HS-5 (cell line): Measurements from ENCODE around the gene CYBC1.

ENCODE experiments used
- DNase-seq: peaks from one replicate; pipeline ENCODE4 v3.0.0-alpha.2; 2012; ENCODE audit warnings: low read depth

CYBC1 gene

DNA sequence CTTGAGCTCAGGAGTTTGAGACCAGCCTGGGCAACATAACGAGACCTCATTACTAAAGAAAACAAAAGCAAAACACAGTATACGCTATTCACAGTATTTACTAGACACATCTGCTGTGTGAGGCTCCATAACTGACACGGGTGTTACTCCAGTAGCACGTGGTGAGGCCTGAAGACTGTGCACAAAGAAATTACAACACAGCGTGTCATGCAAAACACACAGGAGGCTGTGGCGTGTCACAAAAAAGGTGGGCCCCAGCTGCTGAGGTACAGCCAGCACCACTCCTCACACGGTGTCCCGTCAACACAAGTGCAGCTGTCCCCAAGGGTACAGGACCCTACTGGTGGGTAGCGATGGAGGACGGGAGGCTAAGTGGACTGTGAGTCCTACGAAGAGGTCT lies 2.7 kb downstream of the CYBC1 start:
- DNase-seq: no peak

DNA sequence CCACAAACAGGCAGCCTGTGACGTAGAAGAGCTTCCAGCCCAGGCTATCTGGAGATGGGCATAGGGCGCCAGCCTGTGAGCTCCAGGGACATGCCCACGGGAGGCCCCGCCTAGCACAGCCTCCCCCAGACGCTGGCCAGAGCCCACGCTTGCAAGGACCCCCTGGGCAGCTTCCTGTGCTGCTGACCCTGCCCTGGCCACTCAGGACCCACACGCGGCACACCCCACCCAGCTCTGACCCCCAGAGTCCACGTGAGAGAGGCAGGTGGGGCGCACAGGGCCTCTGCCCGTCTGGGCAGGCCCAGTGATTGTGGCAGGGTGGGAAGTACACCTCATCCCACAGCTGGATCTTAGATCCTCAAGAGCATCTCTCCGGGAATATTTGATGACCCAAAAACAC lies 3.9 kb downstream of the CYBC1 start:
- no peak for DNase-seq

DNA sequence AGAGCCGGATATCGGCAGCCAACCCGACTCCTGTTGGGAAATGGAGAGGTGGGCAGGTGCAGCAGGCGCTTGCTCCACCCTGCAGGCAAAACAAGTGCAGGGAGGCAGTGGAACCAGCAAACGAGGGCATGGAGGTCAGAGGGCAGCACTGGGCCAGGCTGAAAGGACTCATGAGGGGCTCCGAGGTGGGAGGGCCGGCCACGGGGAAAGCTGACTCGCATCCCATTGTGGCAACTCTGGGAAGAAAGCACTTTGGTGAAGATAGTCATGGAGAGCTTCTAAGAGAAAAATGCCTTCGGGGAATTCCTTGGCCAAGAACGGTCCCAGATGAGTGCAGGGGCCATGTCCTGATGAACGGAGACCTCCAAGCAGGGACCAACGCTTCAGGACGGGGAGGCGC lies 4.4 kb downstream of the CYBC1 start:
- DNase-seq: no peak

DNA sequence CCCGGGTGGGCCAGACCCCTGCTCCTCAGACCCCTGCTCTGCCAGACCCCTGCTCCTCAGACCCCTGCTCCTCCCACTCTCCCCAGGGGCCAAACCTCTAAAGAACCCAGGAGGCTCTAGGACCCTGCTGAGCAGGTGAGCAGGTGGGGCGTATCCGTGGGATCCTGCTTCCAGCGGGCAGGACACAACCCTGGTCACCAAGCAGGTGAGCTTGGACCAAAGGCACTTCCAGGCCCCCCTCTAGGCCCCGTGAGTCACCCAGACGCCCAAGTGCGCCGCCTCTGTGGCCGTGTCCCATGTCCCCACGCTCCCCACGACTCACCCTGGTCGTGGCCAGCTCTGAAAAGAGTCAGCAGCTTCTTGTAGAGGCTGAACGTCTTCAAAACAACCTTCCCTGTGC lies 5.0 kb downstream of the CYBC1 start:
- no peak for DNase-seq

DNA sequence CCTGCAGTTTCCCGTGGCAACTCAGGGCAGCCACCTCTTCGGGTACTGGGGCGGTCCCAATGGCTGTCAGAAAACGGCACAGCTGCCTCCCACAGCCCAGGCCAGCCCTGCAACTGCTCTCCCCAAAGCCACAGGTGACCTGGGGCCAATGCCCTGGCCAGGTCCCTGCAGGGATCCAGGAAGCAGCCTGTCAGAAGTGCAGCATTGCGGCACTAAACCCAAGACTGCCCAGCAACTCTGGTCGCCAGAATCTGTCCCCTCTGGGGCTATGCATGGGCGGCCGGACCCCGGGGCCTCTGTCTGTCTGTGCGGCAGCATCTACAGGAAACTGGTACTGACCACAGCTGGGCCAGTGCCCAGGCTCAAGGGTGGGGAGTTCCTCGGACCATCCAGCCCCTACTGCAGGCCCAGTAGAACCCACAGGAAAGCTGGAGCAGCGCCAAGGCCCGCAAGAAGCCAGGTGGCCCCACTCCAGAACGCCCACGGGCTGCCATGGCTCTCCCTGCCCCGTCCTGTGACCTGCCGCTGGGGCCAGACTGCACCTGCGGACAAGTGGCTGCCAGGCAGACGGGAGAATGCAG lies 5.5 kb downstream of the CYBC1 start:
- no peak for DNase-seq

DNA sequence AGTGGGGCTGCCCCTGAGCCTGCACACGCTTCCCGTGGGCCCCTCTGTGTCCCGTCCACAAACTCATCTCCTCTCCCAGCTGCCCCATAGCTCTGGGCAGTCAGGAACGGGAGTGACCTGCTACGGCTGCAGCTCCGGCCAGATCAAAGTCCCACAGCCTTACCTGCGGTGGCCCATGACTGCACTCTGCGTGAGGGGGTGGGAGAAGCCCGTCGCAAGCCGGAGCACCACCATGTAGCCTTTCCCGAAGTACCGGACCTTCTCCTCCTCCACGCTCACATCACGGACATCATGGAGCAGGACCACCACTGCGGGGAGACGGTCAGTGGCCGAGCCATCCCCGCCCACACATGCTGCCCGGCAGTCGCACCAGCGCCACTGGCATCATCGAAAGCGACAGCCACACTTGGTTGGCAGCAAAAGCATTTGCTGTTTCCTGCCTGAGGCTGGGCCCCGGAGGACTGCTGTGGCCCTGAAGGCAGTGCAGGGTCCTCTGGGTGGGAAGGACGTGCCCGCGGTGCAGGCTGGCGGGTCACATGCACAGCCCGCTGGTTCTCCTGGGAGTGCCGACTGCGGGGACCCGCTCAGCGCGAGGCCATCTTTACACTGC lies 6.2 kb downstream of the CYBC1 start:
- no peak for DNase-seq

DNA sequence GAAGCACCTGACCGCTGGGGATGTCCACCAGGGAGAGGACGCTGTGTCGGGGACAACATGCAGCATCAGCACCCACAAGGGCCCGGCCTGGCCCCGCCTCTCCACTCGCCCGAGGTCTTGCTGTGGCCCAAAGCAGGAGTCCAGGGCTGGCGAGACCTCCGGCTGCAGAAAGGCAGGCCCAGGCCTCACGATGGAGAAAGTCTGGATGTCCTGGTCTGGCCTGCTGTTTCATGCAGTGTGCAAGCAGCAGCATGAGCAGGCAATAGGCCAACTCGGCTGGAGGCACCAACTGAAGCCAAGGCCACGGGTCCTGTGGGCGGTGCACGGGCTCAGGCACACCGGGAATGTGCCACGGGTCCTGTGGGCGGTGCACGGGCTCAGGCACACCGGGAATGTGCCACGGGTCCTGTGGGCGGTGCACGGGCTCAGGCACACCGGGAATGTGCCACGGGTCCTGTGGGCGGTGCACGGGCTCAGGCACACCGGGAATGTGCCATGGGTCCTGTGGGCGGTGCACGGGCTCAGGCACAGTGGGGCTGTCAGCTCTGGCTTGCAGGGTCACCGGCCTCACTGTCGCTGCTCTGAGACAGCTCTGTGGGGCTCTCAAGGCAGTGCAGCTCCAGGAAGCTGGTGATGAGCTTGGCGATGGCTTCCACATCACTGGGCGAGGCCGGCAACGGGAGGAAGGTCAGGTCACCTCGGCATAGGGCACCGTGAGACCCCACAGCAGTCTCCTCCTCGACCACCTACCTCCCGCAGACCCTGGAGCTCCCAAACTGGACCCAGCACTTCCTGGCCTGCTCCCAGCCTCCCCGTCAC lies 6.9 kb downstream of the CYBC1 start:
- no peak for DNase-seq

DNA sequence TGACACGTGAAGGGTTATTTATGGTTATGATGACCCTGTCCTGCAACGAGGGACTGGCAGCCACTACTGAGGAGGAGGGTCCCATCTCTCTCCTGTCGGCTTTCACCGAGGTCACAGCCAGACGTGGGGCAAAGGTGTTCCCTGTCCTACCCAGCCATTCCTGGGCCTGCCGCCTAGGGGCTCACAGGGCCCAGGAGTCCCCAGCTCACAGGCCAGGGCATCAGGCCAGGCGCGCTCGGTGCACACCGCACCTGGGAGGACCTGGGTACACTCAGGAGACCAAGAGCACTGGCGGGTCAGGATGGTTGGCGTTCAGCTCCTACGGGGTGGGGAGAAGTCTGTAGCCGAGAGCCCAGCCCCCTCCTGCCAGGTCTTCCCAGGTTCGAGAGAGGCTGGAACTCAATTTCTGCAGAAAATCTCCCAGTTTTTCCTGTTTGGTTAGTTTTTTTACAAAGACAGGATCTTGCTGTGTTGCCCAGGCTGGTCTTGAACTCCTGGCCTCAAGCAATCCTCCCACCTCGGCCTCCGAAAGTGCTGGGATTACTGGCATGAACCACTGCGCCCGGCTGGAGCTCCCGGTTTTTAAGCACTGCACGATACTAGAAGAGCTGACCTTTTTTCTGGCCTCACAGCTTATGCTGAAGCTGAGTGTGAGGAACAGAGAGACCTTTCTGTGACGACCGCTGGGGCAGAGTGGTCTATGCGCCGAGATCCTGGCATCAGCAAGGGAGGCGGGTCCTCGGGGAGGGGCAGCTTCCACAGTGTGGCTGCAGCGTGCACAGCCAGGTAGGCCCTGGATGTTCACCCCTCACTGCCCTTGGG lies 7.7 kb downstream of the CYBC1 start:
- no peak for DNase-seq

DNA sequence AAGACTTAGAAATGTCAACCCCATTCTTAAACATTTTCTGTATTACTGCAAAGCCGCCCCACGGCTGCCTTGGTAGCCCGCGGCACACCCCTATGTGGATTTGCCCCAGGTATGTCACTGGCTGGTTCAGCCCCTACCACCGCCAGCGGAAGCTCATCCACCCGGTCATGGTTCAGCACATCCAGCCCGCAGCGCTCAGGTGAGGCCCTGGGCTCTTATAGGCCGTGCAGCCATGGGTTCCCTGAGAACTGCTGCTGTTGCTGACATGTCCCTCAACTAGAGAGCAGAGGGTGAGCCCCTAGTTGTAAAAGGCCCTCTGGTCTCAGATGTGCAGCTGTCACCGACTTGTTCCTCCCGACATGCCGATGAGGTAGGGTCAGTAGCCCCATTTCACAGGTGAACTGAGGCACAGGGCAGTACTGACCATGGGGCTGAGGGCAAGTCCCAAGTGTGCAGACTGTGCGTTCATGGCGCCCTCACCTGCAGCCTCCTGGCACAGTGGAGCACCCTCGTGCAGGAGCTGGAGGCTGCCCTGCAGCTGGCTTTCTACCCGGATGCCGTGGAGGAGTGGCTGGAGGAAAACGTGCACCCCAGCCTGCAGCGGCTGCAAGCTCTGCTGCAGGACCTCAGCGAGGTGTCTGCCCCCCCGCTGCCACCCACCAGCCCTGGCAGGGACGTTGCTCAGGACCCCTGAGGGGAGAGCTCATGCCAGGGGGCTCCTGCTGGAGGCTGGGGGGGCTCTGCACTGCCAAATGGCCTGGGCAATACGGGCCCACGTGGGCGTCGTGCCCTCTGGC lies 8.7 kb downstream of the CYBC1 start:
- DNase-seq: no peak

DNA sequence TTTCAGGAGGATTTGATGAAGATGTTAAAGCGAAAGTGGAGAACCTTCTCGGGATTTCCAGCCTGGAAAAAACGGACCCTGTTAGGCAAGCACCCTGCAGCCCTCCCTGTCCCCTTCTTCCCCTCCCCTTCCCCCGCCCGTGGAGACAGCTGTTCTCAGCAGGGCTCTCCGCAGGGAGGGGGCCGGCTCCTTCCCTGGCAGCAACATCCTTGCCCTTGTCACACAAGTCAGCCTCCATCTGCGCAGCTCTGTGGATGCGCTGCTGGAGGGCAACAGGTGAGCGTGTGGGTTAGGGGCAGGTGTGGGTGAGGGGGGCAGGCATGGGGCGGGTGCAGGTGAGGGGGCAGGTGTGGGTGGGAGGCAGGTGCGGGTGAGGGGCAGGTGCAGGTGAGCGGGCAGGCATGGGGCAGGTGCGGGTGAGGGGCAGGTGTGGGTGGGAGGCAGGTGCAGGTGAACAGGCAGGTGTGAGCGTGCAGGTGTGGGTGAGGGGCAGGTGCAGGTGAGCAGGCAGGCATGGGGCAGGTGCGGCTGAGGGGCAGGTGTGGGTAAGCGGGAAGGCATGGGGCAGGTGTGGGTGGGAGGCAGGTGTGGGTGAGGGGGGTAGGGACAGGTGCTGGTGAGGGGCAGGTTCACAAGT lies 9.4 kb downstream of the CYBC1 start:
- no peak for DNase-seq

DNA sequence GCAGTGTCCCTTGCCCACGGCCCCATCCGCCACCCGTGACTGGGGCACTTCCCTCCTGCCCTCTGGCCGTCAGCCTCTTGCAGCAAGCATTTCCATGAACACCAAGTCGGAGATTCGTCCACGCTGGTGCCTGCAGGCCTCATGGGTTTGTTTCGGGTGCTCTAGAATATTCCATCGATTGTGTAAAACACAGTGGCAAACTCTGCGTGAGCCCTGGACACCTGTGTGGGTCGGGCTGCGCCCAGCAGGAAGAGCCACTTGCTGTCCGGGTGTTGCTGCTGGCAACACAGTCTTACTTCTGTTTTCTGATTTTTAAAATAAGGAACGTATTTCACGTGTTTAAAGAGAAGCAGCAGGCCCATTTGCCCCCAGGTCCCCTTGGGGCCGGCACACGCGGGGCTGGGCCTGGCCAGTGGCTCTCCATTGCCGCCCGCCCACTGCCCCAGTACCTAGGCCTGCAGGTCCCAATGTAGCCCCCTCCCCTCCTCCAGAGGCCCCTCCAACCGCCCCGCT lies 10.0 kb downstream of the CYBC1 start:
- no peak for DNase-seq

DNA sequence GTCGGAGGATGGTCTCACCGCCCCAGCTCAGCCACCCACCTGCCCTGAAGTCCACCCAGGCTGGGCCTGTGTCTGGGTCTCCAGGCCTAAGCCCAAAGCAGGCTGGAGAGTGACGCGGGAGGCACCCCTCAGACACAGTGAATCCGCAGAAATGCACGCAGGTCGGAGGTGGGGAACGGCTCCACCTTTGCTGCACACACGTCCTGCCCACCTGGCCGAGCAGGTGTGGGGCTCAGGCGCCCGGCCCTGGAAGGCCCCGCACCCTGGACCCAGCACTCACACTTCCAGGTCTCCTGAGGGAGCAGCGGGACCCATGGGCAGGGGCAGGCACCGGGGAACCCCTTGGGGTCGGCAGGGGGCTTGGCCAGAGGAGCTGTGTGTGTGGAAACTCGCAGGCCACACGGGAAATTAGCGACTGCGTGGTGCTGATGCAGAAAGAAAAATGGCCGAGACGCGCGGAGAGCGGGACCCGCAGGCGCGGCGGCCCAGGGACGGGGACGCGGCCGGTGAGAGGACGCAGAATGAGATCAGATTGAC lies 10.7 kb downstream of the CYBC1 start:
- DNase-seq: no peak

DNA sequence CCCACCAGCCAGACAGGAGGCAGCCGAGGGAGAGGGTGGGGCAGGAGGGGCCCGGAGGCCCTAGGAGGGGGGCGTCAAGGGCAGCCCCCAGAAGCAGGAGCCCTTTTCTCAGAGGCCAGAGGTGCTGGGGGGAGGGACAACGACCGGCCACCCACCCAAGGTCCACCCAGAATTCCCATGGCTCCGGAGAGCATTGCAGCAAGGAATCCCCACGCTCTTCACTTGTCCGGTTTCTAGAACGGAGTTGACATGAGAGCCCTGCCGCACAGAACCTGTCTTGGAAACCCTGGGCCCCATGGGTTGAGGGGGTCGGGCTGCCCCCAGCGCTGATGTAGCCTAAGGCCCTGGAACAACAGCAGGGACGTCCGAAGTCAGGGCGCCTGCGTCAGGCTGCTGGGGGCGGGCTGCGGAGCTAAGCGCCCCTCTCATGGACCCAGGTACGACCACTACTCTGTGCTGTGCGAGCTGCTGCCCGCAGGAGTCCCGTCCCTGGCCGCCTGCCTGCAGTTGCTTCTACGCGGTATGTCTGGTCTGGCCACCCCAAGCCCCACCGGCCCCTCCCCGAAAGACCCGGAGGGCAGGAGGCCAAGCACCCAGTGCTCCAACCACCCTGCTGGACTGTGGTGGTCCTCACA lies 11.2 kb downstream of the CYBC1 start:
- DNase-seq: no peak

DNA sequence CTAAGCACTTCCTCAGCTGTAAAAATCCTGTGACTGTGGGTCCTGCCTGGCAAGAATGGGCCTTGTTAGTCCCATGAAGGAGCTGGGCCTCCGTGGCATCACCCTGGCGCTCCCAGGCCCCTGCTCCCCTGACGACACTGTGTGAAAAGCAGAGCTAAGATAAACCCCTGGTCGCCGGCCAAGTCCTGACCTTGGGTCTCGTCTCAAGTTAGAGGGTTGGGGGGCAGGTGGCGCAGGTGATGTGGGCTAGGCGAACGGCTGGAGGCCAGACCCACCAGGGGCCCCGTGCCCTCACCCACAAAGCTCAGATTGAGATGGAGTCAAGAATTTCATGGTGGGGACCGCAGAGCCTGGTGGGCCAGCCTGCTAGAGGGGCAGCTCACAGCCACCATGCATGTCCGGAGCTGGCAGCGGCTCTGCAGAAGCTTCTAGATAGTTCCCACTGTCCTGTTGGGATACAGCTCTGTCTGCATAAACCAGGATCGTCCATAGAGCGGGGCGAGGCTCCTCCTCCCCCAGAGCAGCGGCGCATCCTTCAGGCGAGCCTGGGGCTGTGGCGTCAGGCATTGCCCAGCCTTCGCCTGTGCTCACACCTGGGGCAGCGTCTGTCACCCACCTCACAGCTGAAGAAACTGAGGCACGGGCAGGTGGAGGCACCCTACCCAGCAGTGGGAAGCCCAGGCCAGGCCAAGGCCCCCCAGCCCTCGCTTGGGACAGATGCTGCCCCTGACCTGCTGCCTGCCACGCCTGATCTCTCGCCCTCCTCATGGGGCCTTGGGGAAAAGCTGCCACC lies 12.0 kb downstream of the CYBC1 start:
- no peak for DNase-seq

DNA sequence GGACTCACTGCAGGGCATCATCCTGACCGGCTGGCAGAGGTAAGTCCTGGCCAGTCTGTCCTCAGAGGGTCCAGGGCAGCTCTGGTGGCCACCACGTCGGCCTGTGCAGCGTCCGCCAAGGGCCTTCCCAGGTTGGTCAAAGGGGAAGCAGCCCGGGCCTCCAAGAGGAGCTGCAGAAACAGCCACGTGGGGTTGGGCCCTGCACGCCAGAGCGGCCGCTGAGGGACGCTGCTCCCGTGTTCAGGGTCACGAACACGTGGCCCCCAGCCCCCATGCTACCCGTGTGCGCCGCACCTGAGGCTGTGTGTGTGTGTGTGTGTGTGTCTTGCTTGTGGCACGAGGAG lies 13.3 kb downstream of the CYBC1 start:
- DNase-seq: no peak

DNA sequence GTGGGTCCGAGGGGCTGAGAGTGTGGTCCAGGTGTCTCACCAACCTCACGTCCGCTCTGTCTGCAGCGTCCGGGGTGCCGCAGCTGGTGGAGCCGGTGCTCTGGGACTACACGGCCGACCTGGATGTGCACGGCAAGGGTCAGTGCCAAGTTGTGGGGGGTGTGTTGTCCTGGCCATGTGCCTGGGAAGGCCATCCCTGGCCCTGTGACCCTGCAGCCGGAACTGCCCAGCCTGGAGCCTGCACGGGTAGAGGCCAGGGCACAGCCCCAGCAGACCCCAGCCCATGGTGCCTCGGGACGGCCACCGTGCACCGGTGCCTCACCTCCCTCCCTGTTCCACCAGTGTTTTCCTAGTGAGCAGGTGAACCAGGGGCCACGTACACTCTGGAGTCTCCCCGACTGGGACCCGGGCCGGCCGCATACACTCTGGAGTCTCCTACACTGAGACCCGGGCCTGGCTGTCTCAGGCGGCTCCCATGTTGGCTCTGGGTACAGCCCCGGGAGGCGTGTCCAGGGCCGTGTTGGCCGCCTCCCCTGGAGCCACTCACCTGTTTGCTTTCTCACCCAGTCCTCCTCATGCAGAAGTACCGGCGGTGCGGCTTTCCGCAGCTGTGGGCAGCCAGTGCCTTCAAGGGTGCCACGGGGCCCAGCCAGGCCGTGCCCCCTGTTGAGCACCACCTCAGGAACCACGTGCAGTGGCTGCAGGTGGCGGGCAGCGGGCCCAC lies 13.8 kb downstream of the CYBC1 start:
- no peak for DNase-seq

DNA sequence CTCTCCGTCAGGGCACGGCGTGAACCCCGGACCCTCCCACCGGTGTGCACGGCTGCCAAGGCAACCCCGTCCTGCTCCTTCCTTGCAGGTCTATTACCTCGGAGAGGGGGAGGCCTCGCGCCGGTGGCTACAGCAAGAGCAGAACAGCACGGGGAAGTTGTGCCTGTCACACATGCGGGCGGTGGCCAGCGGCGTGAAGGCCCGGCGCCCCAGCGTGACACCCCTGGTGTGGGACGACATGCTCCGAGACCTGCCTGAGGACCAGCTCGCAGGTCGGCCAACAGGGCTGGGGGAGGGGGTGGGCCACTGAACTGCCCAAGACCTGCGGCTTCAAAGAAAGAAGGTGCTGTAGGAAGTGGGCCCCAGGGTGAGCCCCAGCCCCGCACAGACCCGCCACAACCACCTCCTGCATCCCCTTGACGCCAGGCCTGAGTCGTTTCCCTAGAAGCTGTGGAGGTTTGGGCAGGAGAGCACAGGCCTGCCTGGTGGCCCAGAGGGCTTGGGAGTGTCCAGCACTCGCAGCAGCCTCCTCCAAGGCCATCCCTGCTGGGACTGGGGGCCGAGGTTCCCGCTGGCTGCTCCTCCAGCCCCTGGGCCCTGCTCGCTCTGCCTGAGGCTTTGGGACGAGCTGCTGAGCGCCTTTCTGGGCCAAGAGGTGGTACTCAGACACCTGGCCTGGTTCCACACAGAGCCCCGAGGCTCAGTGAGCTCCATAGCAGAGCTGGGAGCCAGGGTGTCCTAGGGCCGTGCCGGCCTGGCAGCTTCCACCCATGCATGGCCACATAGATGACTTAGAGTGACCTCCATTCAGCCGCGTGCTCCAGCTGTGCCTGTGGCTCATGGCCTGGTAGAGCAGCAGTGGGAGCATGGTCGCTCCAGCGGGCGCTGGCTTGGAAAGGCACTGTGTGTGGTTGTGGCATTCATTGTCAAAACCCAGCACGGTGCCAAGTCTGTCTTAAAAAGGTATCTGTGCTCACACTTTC lies 14.7 kb downstream of the CYBC1 start:
- DNase-seq: no peak

DNA sequence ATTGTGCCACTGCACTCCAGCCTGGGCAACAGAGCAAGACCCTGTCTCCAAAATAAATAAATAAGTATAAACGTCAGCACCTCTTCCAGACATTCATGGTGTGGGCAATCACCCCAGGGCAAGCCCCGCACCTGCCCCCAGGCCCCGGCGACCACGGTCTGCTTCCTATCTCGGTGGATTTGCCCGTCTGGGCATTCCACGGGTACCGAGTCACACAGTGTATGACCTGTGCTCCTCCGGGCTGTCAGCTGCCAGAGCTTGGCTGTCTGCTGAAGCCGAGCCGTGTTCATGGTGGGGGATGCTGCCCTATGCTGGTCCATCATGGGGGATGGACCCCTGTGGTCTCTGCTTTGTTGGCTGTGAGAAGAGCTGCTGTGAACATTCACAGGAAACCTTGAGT lies 15.4 kb downstream of the CYBC1 start:
- no peak for DNase-seq
